GM21360 (cell line): ENCODE results near the gene MBD3L4.
"Not testable (repeated sequence)": the region's sequence is repeated elsewhere in the genome, so short reads cannot be mapped to it uniquely, and the experiment has no call there.

Source experiments
- ATAC-seq: cut with Tn5 transposase; IDR thresholded peaks from one replicate; pipeline ENCODE4 v1.9.1; 2021; ENCODE audit warnings: mild to moderate bottlenecking, moderate library complexity; ENCODE audit not compliant: unreplicated experiment

MBD3L4 gene

GRCh38 chr19:7051421-7051820 is 11.4 kb upstream of the MBD3L4 start:
- not testable (repeated sequence) for ATAC-seq

GRCh38 chr19:7049021-7049420 is 9.0 kb upstream of the MBD3L4 start, which contains the start of gene MBD3L2:
TSS of gene MBD3L2 (plus strand) at chr19:7049321. CDS start at chr19:7049374, 53 bp downstream.
- not testable (repeated sequence) for ATAC-seq

- not testable (repeated sequence) for ATAC-seq
Observed at GRCh38 chr19:7041563-7041962, 1.6 kb upstream of the MBD3L4 start.

- not testable (repeated sequence) for ATAC-seq
Observed at GRCh38 chr19:7030278-7030677, 9.7 kb downstream of the MBD3L4 start, which contains the start of gene MBD3L5. TSS of gene MBD3L5 (plus strand) at chr19:7030578. CDS start at chr19:7030612, 34 bp downstream.

GRCh38 chr19:7028790-7029189 is 11.2 kb downstream of the MBD3L4 start:
- ATAC-seq = not testable (repeated sequence)

GRCh38 chr19:7021331-7021730 is 18.6 kb downstream of the MBD3L4 start, which contains the start of gene MBD3L2B:
TSS of gene MBD3L2B (minus strand) at chr19:7021431. CDS start at chr19:7021397, 34 bp downstream.
- not testable (repeated sequence) for ATAC-seq

GRCh38 chr19:7018828-7019227 is 21.2 kb downstream of the MBD3L4 start:
- ATAC-seq = no peak

GRCh38 chr19:7013678-7014077 is 26.3 kb downstream of the MBD3L4 start:
- no peak for ATAC-seq

- ATAC-seq = no peak
Observed at GRCh38 chr19:7010722-7011593, 29.0 kb downstream of the MBD3L4 start.

- no peak for ATAC-seq
Observed at GRCh38 chr19:7007859-7008258, 32.1 kb downstream of the MBD3L4 start.

- no peak for ATAC-seq
Observed at GRCh38 chr19:7006135-7006704, 33.8 kb downstream of the MBD3L4 start.

- no peak for ATAC-seq
Observed at GRCh38 chr19:7004313-7004931, 35.6 kb downstream of the MBD3L4 start.

GRCh38 chr19:7000816-7001215 is 39.2 kb downstream of the MBD3L4 start:
- ATAC-seq = no peak

GRCh38 chr19:7000333-7000732 is 39.6 kb downstream of the MBD3L4 start:
- no peak for ATAC-seq

- no peak for ATAC-seq
Observed at GRCh38 chr19:6999933-7000332, 40.0 kb downstream of the MBD3L4 start.

GRCh38 chr19:6997679-6998445 is 42.1 kb downstream of the MBD3L4 start:
- ATAC-seq = no peak

- ATAC-seq = no peak
Observed at GRCh38 chr19:6996810-6997209, 43.2 kb downstream of the MBD3L4 start.

GRCh38 chr19:6995054-6995453 is 44.9 kb downstream of the MBD3L4 start:
- no peak for ATAC-seq

GRCh38 chr19:6988257-6988656 is 51.7 kb downstream of the MBD3L4 start:
- ATAC-seq = no peak

- ATAC-seq = no peak
Observed at GRCh38 chr19:6987850-6988249, 52.1 kb downstream of the MBD3L4 start.
